ENCODE data around the gene MANSC4. TPM values are rescaled to one million over a fixed set of nuclear protein-coding genes. Genes with fewer than 3 reads are reported as not detected.
"Not testable (repeated sequence)": the region's sequence is repeated elsewhere in the genome, so short reads cannot be mapped to it uniquely, and the experiment has no call there.

Gene MANSC4
- total RNA-seq, 1 donor from 2014 or later, result not detected

DNA sequence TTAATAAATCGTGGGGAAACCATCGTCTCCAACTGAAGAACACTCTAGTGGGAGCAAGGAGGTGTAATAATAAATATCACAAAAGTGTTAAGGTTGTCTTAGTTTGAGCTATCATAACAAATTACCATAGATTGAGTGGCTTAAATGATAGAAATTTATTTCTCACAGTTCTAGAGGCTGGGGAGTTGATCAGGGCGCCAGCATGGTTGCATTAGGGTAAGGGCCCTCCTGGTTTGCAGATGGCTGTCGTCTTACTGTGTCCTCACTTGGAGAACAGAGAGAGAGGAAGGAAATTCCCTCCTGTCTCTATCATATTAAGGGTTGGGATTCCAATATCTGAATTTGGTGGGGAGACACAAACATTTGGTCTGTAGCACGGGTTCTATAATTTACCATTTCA is 36.4 kb downstream of the MANSC4 start:
- intact Hi-C loops (cut with micrococcal nuclease), result no loop called here
- no peak for DNase-seq
- ChIA-PET CTCF (no interaction called here), POLR2A (no interaction called here)
- ATAC-seq (ENCODE audit: low read depth), result no peak
- H3K4me3 Mint-ChIP-seq, result no peak overlapping the region
- no peaks in the 10 kb centered on the region for H3K27me3 Mint-ChIP-seq
- H3K36me3 Mint-ChIP-seq (ENCODE audit: low read depth), result peaks cover 73% of the 10 kb centered on the region
- TF ChIP-seq, protein P1, sequence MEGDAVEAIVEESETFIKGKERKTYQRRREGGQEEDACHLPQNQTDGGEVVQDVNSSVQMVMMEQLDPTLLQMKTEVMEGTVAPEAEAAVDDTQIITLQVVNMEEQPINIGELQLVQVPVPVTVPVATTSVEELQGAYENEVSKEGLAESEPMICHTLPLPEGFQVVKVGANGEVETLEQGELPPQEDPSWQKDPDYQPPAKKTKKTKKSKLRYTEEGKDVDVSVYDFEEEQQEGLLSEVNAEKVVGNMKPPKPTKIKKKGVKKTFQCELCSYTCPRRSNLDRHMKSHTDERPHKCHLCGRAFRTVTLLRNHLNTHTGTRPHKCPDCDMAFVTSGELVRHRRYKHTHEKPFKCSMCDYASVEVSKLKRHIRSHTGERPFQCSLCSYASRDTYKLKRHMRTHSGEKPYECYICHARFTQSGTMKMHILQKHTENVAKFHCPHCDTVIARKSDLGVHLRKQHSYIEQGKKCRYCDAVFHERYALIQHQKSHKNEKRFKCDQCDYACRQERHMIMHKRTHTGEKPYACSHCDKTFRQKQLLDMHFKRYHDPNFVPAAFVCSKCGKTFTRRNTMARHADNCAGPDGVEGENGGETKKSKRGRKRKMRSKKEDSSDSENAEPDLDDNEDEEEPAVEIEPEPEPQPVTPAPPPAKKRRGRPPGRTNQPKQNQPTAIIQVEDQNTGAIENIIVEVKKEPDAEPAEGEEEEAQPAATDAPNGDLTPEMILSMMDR (IDR thresholded peaks at IDR 0.05), result no peak
- H3K4me1 Mint-ChIP-seq, result no peaks in the 10 kb centered on the region
- H3K9me3 Mint-ChIP-seq, result no peaks in the 10 kb centered on the region
- H3K27ac Mint-ChIP-seq, result no peak overlapping the region

DNA sequence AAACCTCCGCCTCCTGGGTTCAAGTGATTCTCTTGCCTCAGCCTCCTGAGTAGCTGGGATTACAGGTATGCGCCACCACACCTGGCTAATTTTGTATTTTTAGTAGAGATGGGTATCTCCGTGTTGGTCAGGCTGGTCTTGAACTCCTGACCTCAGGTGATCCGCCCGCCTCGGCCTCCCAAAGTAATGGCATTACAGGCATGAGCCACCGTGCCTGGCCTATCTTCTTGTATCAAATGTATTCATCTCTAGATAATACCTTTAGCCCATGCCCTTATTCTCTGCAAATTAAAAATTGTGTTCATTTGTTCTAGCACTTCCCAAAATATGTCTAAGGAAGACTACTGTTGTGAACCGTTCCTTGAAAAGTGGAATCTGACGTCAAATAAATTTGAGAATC is 45.7 kb downstream of the MANSC4 start:
- intact Hi-C loops (cut with micrococcal nuclease), result loop anchor here (5.0 kb wide), 1 partner anchor 48 kb away; the partner anchor contains the start of genes KLHL42 and MANSC4
- H3K27ac Mint-ChIP-seq; H3K9me3 Mint-ChIP-seq; ATAC-seq (ENCODE audit: low read depth); H3K4me1 Mint-ChIP-seq; DNase-seq; H3K27me3 Mint-ChIP-seq; H3K4me3 Mint-ChIP-seq; POLR2A ChIA-PET: not testable (repeated sequence)
- H3K36me3 Mint-ChIP-seq (ENCODE audit: low read depth), result peaks cover 61% of the 10 kb centered on the region
- CTCF ChIA-PET, result interaction anchor here (2.1 to 3.2 kb wide), 3 partner anchors 45 to 207 kb away, joined by 5 to 23 read pairs (median 19); partner anchors contain the start of genes KLHL42 and MANSC4

GRCh38 chr12:27733791-27734190 is 46.2 kb downstream of the MANSC4 start:
- intact Hi-C loops (cut with micrococcal nuclease), result loop anchor here (1.0 to 5.0 kb wide), 3 partner anchors 49 to 207 kb away; partner anchors contain the start of genes KLHL42 and MANSC4
- Mint-ChIP-seq H3K36me3 (ENCODE audit: low read depth) (peaks cover 62% of the 10 kb centered on the region), H3K4me1 (no peaks in the 10 kb centered on the region), H3K27ac (no peak overlapping the region), H3K9me3 (no peaks in the 10 kb centered on the region), H3K27me3 (no peaks in the 10 kb centered on the region), H3K4me3 (no peak overlapping the region)
- TF ChIP-seq, protein P1 (IDR thresholded peaks at IDR 0.05), result no peak
- POLR2A ChIA-PET, result no interaction called here
- CTCF ChIA-PET, result interaction anchor here (0.8 to 3.2 kb wide), 6 partner anchors 8 to 208 kb away, joined by 3 to 23 read pairs (median 6); partner anchors contain the start of genes KLHL42 and MANSC4
- ATAC-seq (ENCODE audit: low read depth) (no peak), DNase-seq (no peak)

DNA sequence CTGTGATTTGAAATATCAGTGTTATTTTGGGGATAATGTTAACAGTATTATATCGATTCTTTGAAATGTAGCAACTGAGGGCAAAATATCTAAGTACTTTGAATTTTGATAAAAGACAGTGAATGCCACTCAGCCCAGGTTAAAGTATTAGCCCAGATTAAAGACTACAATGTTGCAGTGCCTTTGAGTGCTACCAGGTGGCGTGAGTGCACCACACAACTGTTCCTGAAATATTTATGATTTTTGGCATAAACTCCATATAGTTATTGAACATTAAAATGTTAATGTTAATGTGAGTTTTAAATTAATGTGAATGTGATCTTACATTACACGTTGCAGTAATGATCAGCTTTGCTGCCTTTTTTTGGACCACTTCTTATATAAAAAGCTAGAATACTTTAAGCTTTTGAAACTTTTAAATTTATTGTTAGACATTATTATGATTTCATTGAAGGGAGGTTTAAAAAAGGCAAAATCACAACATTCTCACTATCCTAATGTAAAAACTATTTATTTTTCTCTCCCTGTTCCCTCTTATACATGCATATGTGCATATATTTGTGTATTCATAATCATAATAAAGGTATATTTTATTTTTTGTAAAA is 46.9 kb downstream of the MANSC4 start:
- H3K4me1 Mint-ChIP-seq, result no peaks in the 10 kb centered on the region
- ATAC-seq (ENCODE audit: low read depth), result peak; percentile 61
- CTCF ChIA-PET, result interaction anchor here (0.8 to 3.2 kb wide), 5 partner anchors 9 to 209 kb away, joined by 3 to 23 read pairs (median 6); no protein-coding TSS in a partner anchor

DNA sequence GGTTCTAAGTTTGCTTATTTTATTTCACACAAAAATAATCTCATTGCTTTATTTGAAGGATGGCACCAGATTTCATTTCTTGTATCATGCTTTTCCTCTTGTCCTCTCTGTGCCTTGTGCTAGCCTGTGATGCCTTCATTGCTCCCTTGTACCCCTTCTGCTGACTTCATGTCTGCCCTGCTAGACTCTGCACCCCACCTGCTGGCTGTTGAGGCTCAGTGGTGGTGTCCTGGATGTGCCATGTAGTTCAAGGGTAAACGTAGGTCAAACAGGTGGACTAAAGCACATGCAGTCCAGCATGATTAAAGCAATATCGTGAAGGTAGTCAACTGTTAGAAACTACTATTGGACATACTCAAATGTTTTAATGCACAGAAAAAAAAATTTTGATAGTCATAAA is 47.8 kb downstream of the MANSC4 start:
- intact Hi-C loops (cut with micrococcal nuclease), result loop anchor here (5.0 kb wide), 1 partner anchor 50 kb away; the partner anchor contains the start of genes KLHL42 and MANSC4
- POLR2A ChIA-PET, result no interaction called here

More for the DNA sequence above, 46.9 kb downstream of the MANSC4 start:
- TF ChIP-seq, protein P1 (IDR thresholded peaks at IDR 0.05), result no peak
- Mint-ChIP-seq H3K27ac (no peak overlapping the region), H3K9me3 (no peaks in the 10 kb centered on the region), H3K27me3 (no peaks in the 10 kb centered on the region), H3K4me3 (no peak overlapping the region), H3K36me3 (ENCODE audit: low read depth) (peaks cover 64% of the 10 kb centered on the region)
- POLR2A ChIA-PET, result no interaction called here
- DNase-seq, result no peak
- intact Hi-C loops (cut with micrococcal nuclease), result loop anchor here (1.0 to 5.0 kb wide), 3 partner anchors 49 to 207 kb away; partner anchors contain the start of genes KLHL42 and MANSC4

More for the DNA sequence above, 47.8 kb downstream of the MANSC4 start:
- ATAC-seq (ENCODE audit: low read depth) (no peak), DNase-seq (no peak)
- TF ChIP-seq, protein P1 (IDR thresholded peaks at IDR 0.05), result no peak
- Mint-ChIP-seq H3K4me1 (no peaks in the 10 kb centered on the region), H3K27ac (no peak overlapping the region), H3K4me3 (no peak overlapping the region), H3K36me3 (ENCODE audit: low read depth) (peaks cover 59% of the 10 kb centered on the region), H3K9me3 (no peaks in the 10 kb centered on the region), H3K27me3 (no peaks in the 10 kb centered on the region)
- CTCF ChIA-PET, result interaction anchor here (3.2 kb wide), 1 partner anchor 209 kb away, joined by 23 read pairs; no protein-coding TSS in a partner anchor

Data from activated B cell treated with CpG ODN at 0.5 μM for 24 hours (primary cell).